Naive thymus-derived CD8-positive, alpha-beta T cell (primary cell): ENCODE data around the gene RAPGEFL1. TPM values are rescaled to one million over a fixed set of nuclear protein-coding genes. Genes with fewer than 3 reads are reported as not detected.
"Not testable (repeated sequence)": the region's sequence is repeated elsewhere in the genome, so short reads cannot be mapped to it uniquely, and the experiment has no call there.

ENCODE experiments used
- ATAC-seq, 2 donors: fragments of 150-1000 bp; cut with Tn5 transposase in 1 of 2; sonication (Bioruptor Pico), chemical (Tn5 transposase) in 1 of 2; 1 replicate in 1 of 2; 2 replicates in 1 of 2; pipeline ENCODE4 v1.10.0; 2021; ENCODE audit warnings: mild to moderate bottlenecking in 2 of 2, moderate library complexity in 2 of 2
- POLR2A ChIA-PET: fragments of 350-600 bp; sonication (Branson Sonifier 250); formaldehyde crosslinking; loops from one replicate; lab custom pipeline; 2021; ENCODE audit warnings: antibody characterized with exemption; lab: Charles Lee
- DNase-seq, 10 donors: peaks; one replicate each; pipeline versions ENCODE4 v3.0.0 to v3.0.0-alpha.2; 2020 to 2022
- H3K27ac Mint-ChIP-seq, 10 donors: one replicate each; pipeline ENCODE4 v1.8.0; 2020 to 2022; ENCODE audit warnings: mild to moderate bottlenecking in 10 of 10, mixed read lengths in 10 of 10, moderate library complexity in 4 of 10, inconsistent platforms in 1 of 10
- H3K27me3 Mint-ChIP-seq, 5 donors: one replicate each; pipeline ENCODE4 v1.8.0; 2021 to 2022; ENCODE audit warnings: mixed read lengths in 5 of 5
- H3K36me3 Mint-ChIP-seq, 3 donors: one replicate each; pipeline ENCODE4 v1.8.0; 2020 to 2022; ENCODE audit warnings: mixed read lengths in 3 of 3, mild to moderate bottlenecking in 2 of 3, inconsistent platforms in 1 of 3
- H3K4me1 Mint-ChIP-seq, 4 donors: one replicate each; pipeline ENCODE4 v1.8.0; 2021 to 2022; ENCODE audit warnings: mixed read lengths in 4 of 4
- H3K4me3 Mint-ChIP-seq, 10 donors: one replicate each; pipeline ENCODE4 v1.8.0; 2020 to 2022; ENCODE audit warnings: mild to moderate bottlenecking in 10 of 10, mixed read lengths in 10 of 10, moderate library complexity in 6 of 10, inconsistent platforms in 1 of 10
- H3K9me3 Mint-ChIP-seq, 9 donors: one replicate each; pipeline ENCODE4 v1.8.0; 2020 to 2022; ENCODE audit warnings: mixed read lengths in 9 of 9, mild to moderate bottlenecking in 3 of 9, inconsistent platforms in 1 of 9, moderate library complexity in 1 of 9
- polyA plus RNA-seq, 3 donors: library from polyadenylated mRNA; unstranded; fragments of 300-500 nt; fragmentation: Illumina TruSeq; gene quantifications; one replicate each; pipeline ENCODE4 v1.2.3, GENCODE V29; 2021
- total RNA-seq, 8 experiments: library from RNA in 2 of 8; stranded (reverse) in 2 of 8; gene quantifications; one replicate each; pipeline ENCODE4 v1.2.3 and lab custom pipeline; 2021 to 2026

RAPGEFL1 gene
- total and polyA plus RNA-seq, 5 experiments from 2014 or later: 0.12 to 6.4 (median 3.3) TPM; not detected in 1

DNA sequence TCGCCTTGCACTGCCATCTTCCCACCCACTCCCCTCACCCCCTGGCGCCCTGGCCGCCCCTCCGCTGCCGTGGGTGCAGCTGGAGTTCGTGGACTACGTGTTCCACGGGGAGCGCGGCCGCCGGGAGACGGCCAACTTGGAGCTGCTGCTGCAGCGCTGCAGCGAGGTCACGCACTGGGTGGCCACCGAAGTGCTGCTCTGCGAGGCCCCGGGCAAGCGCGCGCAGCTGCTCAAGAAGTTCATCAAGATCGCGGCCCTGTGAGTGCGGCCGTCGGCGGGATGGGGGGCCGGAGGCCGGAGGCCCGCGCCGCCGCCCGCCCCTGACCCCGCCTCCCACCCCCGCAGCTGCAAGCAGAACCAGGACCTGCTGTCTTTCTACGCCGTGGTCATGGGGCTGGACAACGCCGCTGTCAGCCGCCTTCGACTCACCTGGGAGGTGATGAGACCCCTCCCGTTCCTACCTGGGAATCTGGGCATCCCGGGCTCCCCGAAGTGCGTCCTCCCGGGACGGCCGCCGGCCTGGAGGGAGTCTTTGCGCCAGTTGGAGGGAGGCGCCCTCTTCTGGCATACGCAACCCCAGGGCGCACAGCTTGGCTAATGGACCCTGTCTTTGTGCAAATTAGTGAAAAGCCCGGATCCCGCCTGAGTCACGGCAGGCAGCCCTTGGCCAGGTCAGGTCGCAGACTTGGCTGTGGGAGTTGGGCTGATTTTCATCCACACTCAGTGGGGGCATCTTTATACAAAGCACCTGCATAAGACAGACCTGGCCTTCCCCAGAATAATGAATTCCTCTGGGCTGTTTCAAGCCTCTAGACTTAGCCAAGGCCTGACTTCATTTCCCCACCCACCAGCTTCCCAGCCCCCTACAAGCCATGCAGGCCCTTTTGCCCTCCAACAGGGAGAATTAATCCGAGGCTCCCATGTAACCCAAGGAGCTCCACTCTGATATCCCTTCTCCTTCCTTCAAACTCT is 14.3 kb downstream of the RAPGEFL1 start:
- ATAC-seq (peak; percentile 78 to 85), DNase-seq (peak; percentile 37 to 76 (median 54))
- peaks cover 8 to 14% (median 12%) of the 10 kb centered on the region in 4 donors for H3K4me1 Mint-ChIP-seq
- H3K9me3 Mint-ChIP-seq: no peaks in the 10 kb centered on the region
- peak overlapping the region in 6 of 10 donors; percentile 17 to 81 (median 66) for H3K27ac Mint-ChIP-seq
- H3K36me3 Mint-ChIP-seq: no peaks in the 10 kb centered on the region
- no peaks in the 10 kb centered on the region for H3K27me3 Mint-ChIP-seq
- POLR2A ChIA-PET: interaction anchor here (0.6 to 2.2 kb wide), 9 partner anchors 8 to 411 kb away, joined by 3 to 21 read pairs (median 5); partner anchors contain the start of genes CASC3, RAPGEFL1 and WIPF2
- H3K4me3 Mint-ChIP-seq: peak overlapping the region; percentile 89 to 98 (median 94)

DNA sequence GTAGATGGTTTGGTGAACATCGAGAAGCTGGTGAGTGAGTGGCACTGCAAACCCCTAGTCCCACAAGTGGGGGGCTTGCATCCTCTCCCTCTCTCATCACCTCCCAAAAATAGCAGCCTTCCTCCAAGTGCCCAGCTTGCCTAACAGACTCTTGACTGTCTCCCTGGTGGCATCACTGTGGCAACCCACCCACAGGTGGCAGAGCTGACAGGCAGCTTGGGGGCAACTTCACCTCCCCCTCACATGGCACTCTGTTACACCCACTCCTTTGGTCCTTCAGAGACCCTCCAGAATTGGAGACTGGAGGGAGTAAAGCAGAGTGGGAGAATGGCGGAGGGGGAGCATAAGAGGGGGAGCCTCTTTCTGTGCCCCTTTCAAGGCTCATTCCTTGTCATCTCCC is 15.7 kb downstream of the RAPGEFL1 start:
- ATAC-seq (no peak), DNase-seq (no peak)
- peaks cover 0 to 4% (median 0%) of the 10 kb centered on the region in 5 donors for H3K27me3 Mint-ChIP-seq
- H3K9me3 Mint-ChIP-seq: peaks cover 0 to 2% (median 0%) of the 10 kb centered on the region in 9 donors
- H3K4me1 Mint-ChIP-seq: peaks cover 8 to 14% (median 12%) of the 10 kb centered on the region in 4 donors
- H3K27ac Mint-ChIP-seq: peak overlapping the region in 2 of 10 donors; percentile 13 to 48
- peak overlapping the region in 4 of 10 donors; percentile 4 to 91 (median 36) for H3K4me3 Mint-ChIP-seq
- POLR2A ChIA-PET: interaction anchor here (2.1 to 2.2 kb wide), 2 partner anchors 26 to 80 kb away, joined by 7 to 21 read pairs; partner anchors contain the start of gene WIPF2
- no peaks in the 10 kb centered on the region for H3K36me3 Mint-ChIP-seq

DNA sequence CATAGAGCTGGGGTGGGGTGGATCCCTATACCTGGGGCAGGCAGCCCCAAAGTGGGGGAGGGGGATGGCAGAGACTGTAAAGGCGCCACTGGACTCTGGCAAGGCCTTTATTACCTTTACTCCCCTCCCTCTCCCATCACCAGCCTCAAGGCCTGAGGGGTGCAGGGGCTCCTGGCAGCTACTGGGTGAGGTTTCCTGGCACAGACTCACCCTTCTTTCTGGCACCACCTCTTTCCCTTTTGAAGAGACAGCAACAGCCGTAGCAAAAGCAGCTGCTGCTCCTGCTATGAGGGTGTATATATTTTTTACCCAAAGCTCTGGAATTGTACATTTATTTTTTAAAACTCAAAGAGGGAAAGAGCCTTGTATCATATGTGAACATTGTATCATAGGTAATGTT is 17.6 kb downstream of the RAPGEFL1 start:
- Mint-ChIP-seq H3K36me3 (no peaks in the 10 kb centered on the region), H3K4me1 (peaks cover 10 to 20% (median 12%) of the 10 kb centered on the region in 4 donors), H3K4me3 (no peak overlapping the region), H3K27me3 (peaks cover 0 to 5% (median 0%) of the 10 kb centered on the region in 5 donors), H3K9me3 (peaks cover 0 to 2% (median 0%) of the 10 kb centered on the region in 9 donors), H3K27ac (no peak overlapping the region)
- POLR2A ChIA-PET: interaction anchor here (0.5 to 0.7 kb wide), 2 partner anchors 9 to 150 kb away, joined by 3 to 4 read pairs; no protein-coding TSS in a partner anchor
- no peak for DNase-seq
- no peak for ATAC-seq

DNA sequence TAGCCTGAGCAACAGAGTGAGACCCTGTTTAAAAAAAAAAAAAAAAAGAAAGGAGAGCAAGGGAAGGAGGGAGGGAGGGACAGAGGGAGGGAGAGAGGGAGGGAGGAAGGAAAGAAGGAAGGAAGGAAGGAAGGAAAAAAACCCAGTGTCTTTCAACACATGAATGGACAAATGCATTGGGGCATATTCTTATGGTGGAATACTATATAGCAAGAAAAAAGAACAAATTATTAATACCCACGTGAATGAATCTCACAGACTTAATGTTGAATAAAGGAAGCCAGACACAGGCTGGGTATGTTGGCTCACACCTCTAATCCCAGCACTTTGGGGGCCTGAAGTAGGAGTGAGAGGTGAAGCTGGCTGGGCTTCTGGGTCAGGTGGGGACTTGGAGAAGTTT is 20.3 kb downstream of the RAPGEFL1 start:
- no peak overlapping the region for H3K4me3 Mint-ChIP-seq
- peak overlapping the region in 1 of 10 donors; percentile 34 for H3K27ac Mint-ChIP-seq
- peaks cover 0 to 10% (median 3%) of the 10 kb centered on the region in 4 donors for H3K4me1 Mint-ChIP-seq
- no peak for ATAC-seq
- DNase-seq: no peak
- peaks cover 0 to 5% (median 0%) of the 10 kb centered on the region in 5 donors for H3K27me3 Mint-ChIP-seq
- POLR2A ChIA-PET: interaction anchor here (1.0 kb wide), 1 partner anchor 21 kb away, joined by 3 read pairs; no protein-coding TSS in a partner anchor
- no peaks in the 10 kb centered on the region for H3K36me3 Mint-ChIP-seq
- peaks cover 0 to 2% (median 0%) of the 10 kb centered on the region in 9 donors for H3K9me3 Mint-ChIP-seq

DNA sequence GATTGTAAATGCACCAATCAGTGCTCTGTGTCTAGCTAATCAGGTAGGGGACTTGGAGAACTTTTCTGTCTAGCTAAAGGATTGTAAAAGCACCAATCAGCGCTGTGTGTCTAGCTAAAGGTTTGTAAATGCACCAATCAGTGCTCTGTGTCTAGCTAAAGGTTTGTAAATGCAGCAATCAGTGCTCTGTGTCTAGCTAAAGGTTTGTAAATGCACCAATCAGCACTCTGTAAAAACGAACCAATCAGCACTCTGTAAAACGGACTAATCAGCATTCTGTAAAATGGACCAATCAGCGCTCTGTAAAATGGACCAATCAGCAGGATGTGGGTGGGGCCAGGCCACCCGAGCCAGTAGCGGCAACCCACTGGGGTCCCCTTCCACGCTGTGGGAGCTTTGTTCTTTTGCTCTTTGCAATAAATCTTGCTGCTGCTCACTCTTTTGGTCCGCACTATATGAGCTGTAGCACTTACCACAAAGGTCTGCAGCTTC is 20.7 kb downstream of the RAPGEFL1 start:
- ATAC-seq (peak; percentile 63 to 72), DNase-seq (peak in 8 of 10 donors; percentile 16 to 59 (median 43))
- POLR2A ChIA-PET: interaction anchor here (1.0 kb wide), 1 partner anchor 20 kb away, joined by 3 read pairs; no protein-coding TSS in a partner anchor
- peak overlapping the region in 2 of 10 donors; percentile 27 to 87 for H3K27ac Mint-ChIP-seq
- not testable (repeated sequence) for H3K9me3 Mint-ChIP-seq, H3K27me3 Mint-ChIP-seq, H3K36me3 Mint-ChIP-seq
- H3K4me1 Mint-ChIP-seq: peaks cover 0 to 10% (median 3%) of the 10 kb centered on the region in 4 donors
- peak overlapping the region in 9 of 10 donors; percentile 11 to 76 (median 47) for H3K4me3 Mint-ChIP-seq

DNA sequence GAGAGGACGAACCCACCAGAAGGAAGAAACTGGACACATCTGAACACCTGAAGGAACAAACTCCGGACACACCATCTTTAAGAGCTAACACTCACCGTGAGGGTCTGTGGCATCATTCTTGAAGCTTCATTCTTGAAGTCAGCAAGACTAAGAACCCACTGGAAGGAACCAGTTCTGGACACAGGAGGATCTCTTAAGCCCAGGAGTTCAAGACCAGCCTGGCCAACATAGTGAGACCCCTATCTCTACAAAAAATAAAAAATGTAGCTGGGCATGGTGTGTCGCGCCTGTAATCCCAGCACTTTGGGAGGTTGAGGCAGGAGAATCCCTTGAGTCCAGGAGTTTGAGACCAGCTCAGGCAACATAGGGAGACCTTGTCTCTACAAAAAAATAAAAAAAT is 21.3 kb downstream of the RAPGEFL1 start:
- Mint-ChIP-seq H3K27me3 (peaks cover 0 to 5% (median 0%) of the 10 kb centered on the region in 5 donors), H3K36me3 (no peaks in the 10 kb centered on the region), H3K4me3 (peak overlapping the region in 9 of 10 donors; percentile 11 to 76 (median 47)), H3K4me1 (peaks cover 0 to 10% (median 3%) of the 10 kb centered on the region in 4 donors), H3K9me3 (peaks cover 0 to 2% (median 0%) of the 10 kb centered on the region in 9 donors), H3K27ac (peak overlapping the region in 2 of 10 donors; percentile 17 to 87)
- ATAC-seq (no peak), DNase-seq (no peak)
- POLR2A ChIA-PET: interaction anchor here (1.0 kb wide), 1 partner anchor 20 kb away, joined by 3 read pairs; no protein-coding TSS in a partner anchor

DNA sequence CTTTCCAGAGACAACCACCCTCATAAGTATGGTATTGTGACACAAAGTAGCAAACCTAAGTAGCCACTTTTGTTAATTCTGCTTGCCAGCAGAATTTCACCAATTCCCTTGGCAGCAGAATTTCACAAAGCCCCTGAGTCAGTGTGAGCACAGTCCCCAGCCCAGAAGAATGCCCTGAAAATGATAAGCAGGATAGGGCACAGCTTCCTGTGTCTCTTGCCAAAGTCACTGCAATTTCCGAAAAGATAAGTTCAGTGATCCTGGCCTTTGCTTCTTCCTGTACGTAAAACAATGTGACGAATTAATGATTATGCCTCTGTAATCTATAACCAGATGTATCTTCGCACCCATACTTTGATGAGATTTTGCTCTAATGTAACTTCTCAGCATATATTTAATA is 25.9 kb downstream of the RAPGEFL1 start:
- H3K4me1 Mint-ChIP-seq: peaks cover 0 to 8% (median 3%) of the 10 kb centered on the region in 4 donors
- ATAC-seq: no peak
- H3K27ac Mint-ChIP-seq: no peak overlapping the region
- peaks cover 0 to 5% (median 0%) of the 10 kb centered on the region in 5 donors for H3K27me3 Mint-ChIP-seq
- H3K4me3 Mint-ChIP-seq: no peak overlapping the region
- H3K36me3 Mint-ChIP-seq: no peaks in the 10 kb centered on the region
- DNase-seq: no peak
- POLR2A ChIA-PET: interaction anchor here (0.7 to 1.1 kb wide), 2 partner anchors 129 to 227 kb away, joined by 4 read pairs; no protein-coding TSS in a partner anchor
- no peaks in the 10 kb centered on the region for H3K9me3 Mint-ChIP-seq

DNA sequence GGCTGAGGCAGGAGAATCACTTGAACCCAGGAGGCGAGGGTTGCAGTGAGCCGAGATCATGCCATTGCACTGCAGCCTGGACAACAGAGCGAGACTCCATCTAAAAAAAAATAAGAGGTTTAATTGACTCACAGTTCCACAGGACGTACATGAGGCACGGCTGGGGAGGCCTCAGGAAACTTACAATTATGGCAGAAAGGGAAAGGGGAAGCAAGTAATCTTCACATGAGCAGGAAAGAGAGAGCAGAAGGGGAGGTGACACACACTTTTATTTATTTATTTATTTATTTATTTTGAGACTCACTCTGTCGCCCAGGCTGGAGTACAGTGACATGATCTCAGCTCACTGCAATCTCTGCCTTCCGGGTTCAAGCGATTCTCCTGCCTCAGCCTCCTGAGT is 28.9 kb downstream of the RAPGEFL1 start:
- H3K9me3 Mint-ChIP-seq, H3K4me1 Mint-ChIP-seq, H3K36me3 Mint-ChIP-seq, H3K4me3 Mint-ChIP-seq, H3K27me3 Mint-ChIP-seq, ATAC-seq: not testable (repeated sequence)
- DNase-seq: peak in 1 of 10 donors; percentile 34
- peak overlapping the region in 1 of 10 donors; percentile 9 for H3K27ac Mint-ChIP-seq
- POLR2A ChIA-PET: interaction anchor here (0.7 kb wide), 2 partner anchors 737 to 1373 kb away, joined by 3 to 7 read pairs; no protein-coding TSS in a partner anchor

DNA sequence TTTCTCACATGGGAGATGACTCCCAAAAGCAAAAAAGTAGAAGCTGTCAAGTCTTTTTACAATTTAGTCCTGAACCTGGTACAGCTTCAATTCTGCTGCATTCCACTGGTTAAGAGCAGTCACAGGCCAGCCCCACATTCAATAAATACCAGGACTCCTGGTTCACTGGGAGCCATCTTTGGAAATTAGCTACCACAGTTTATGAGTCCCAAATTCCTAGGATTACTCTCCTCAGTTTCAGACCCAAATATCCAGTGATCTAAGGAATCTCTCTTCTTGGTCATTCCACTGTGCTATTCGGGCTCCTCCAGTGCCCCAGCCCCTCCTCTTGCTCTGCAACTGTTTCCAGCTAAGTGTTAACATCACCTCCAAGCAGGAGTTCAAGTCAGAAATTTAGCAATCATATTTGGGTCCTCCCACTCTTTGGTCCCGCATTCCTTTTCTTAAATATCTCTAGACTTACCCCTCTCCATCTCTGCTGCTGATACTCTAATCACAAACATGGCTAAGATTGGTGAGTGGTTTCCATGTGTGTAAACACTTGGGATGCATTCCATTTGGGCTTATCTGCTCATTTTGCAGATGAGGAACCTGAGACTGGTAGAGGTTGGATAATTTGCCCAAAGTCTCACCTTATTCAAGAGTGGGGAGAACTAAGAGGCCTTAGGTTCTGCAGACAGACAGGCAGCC is 32.3 kb downstream of the RAPGEFL1 start:
- POLR2A ChIA-PET: interaction anchor here (0.6 to 1.6 kb wide), 2 partner anchors 9 to 36 kb away, joined by 3 to 4 read pairs; partner anchors contain the start of gene WIPF2
- no peaks in the 10 kb centered on the region for H3K9me3 Mint-ChIP-seq
- no peaks in the 10 kb centered on the region for H3K36me3 Mint-ChIP-seq
- DNase-seq (no peak), ATAC-seq (no peak)
- no peak overlapping the region for H3K4me3 Mint-ChIP-seq
- H3K27me3 Mint-ChIP-seq: no peaks in the 10 kb centered on the region
- no peak overlapping the region for H3K27ac Mint-ChIP-seq
- H3K4me1 Mint-ChIP-seq: no peaks in the 10 kb centered on the region

DNA sequence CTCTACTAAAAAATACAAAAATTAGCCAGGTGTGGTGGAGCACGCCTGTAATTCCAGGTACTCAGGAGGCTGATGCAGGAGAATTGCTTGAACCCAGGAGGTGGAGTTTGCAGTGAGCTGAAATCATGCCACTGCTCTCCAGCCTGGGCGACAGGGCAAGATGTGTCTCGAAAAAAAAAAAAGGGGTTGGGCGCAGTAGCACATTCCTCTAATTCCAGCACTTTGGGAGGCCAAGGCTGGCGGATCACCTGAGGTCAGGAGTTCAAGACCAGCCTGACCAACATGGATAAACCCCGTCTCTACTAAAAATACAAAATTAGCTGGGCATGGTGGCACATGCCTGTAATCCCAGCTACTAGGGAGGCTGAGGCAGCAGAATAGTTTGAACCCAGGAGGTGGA is 36.6 kb downstream of the RAPGEFL1 start:
- H3K4me3 Mint-ChIP-seq: not testable (repeated sequence)
- POLR2A ChIA-PET: interaction anchor here (0.7 kb wide), 1 partner anchor 270 kb away, joined by 3 read pairs; no protein-coding TSS in a partner anchor

DNA sequence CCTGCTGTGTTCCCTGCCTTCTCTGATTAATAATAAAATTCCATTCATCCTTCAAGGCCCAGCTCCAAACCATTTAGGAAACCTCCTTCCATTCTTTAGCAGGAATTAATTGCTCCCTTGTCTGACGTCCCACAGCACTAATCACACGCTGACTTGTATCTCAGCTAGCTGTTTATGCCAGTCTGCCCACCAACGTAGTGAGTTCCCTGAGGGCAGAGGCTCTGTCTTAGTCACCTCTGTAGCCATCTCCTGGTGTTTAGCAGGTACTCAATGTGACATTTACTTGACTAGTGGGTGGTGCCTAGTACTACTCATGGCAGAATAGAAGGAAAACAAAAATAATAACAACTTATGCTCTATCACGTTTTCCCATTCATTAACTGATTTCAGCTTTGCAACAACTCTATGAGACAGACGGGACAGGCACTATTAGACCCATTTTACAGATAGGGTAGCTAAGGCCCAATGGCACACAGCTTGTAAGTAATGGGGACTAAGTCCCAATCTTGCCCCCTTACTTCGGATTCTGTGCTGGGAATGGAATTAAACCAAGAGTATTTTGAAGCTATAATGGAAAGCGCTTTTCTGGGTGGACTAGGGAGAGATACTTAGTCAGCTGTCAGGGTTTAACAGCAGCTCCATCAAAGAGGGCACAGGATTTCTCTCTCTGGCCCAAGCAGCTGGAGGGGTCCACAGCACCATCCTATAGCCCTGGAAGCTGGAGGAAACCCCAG is 40.9 kb downstream of the RAPGEFL1 start:
- Mint-ChIP-seq H3K27ac (peak overlapping the region; percentile 97 to 100 (median 100)), H3K4me1 (peaks cover 16 to 35% (median 31%) of the 10 kb centered on the region in 4 donors), H3K36me3 (peaks cover 0 to 1% (median 0%) of the 10 kb centered on the region in 3 donors), H3K9me3 (no peaks in the 10 kb centered on the region), H3K4me3 (peak overlapping the region; percentile 82 to 99 (median 97)), H3K27me3 (peaks cover 0 to 1% (median 0%) of the 10 kb centered on the region in 5 donors)
- ATAC-seq (no peak), DNase-seq (peak in 1 of 10 donors; percentile 7)
- POLR2A ChIA-PET: interaction anchor here (0.5 to 1.9 kb wide), 16 partner anchors 9 to 1568 kb away, joined by 3 to 10 read pairs (median 4); partner anchors contain the start of genes CDK12, EIF1, JUP and MED24

More for the DNA sequence above, 36.6 kb downstream of the RAPGEFL1 start:
- not testable (repeated sequence) for H3K27me3 Mint-ChIP-seq, H3K9me3 Mint-ChIP-seq, ATAC-seq, DNase-seq, H3K36me3 Mint-ChIP-seq
- peak overlapping the region in 1 of 10 donors; percentile 21 for H3K27ac Mint-ChIP-seq
- H3K4me1 Mint-ChIP-seq: peaks cover 7 to 14% (median 11%) of the 10 kb centered on the region in 4 donors
